B cell (primary cell): ENCODE results near the gene ARID1A. TPM values are rescaled to one million over a fixed set of nuclear protein-coding genes. Genes with fewer than 3 reads are reported as not detected.

ENCODE experiments used
- ATAC-seq: fragments of 200-7000 bp; cut with Tn5 transposase; one replicate; pipeline ENCODE4 v1.10.0; 2021; ENCODE audit warnings: low read depth, mild to moderate bottlenecking, moderate number of reproducible peaks, moderate library complexity
- CTCF ChIA-PET: fragments of 350-600 bp; sonication (Branson Sonifier 250); formaldehyde crosslinking; loops from one replicate; lab custom pipeline; 2021; ENCODE audit warnings: antibody characterized with exemption, inconsistent platforms; lab: Charles Lee
- POLR2A ChIA-PET: fragments of 350-600 bp; sonication (Branson Sonifier 250); formaldehyde crosslinking; loops from one replicate; lab custom pipeline; 2021; ENCODE audit warnings: antibody characterized with exemption; lab: Charles Lee
- DNase-seq: peaks from one replicate; pipeline ENCODE4 v3.0.0; 2013
- H2AFZ ChIP-seq: 2 replicates; pipeline ENCODE4 v1.6.1; 2012; ENCODE audit warnings: mild to moderate bottlenecking, low read depth, low read length; ENCODE audit not compliant: insufficient read depth, poor library complexity, severe bottlenecking
- H3K27ac ChIP-seq, 2 donors: 1 replicate in 1 of 2; 2 replicates in 1 of 2; pipeline ENCODE4 v1.5.1; 2012 to 2013; ENCODE audit warnings: low read length in 2 of 2, mild to moderate bottlenecking in 2 of 2, moderate library complexity in 1 of 2
- H3K27me3 ChIP-seq, 4 experiments: fragments of 200-600 bp in 1 of 4; sonication (generic) in 1 of 4; replicated peaks in 1 of 4; 1 replicate in 2 of 4; 2 replicates in 2 of 4; pipeline versions ENCODE4 v1.6.1 to v1.7.0; 2013 to 2016; ENCODE audit warnings: low read length in 3 of 4, mild to moderate bottlenecking in 2 of 4, mixed read lengths in 1 of 4, moderate library complexity in 1 of 4; ENCODE audit not compliant: insufficient read depth in 4 of 4, control insufficient read depth in 3 of 4; ENCODE audit errors: control extremely low read depth in 1 of 4
- H3K36me3 ChIP-seq, 2 experiments: replicated peaks in 1 of 2; 1 replicate in 1 of 2; 2 replicates in 1 of 2; pipeline versions ENCODE4 v1.6.1 to v1.7.1; 2013; ENCODE audit warnings: low read length in 1 of 2; ENCODE audit not compliant: insufficient read depth in 2 of 2, control insufficient read depth in 1 of 2; ENCODE audit errors: control extremely low read depth in 1 of 2, extremely low read depth in 1 of 2
- H3K4me1 ChIP-seq, 2 donors: fragments of 200-600 bp in 1 of 2; sonication (generic) in 1 of 2; 1 replicate in 1 of 2; 2 replicates in 1 of 2; pipeline versions ENCODE4 v1.5.1 to v1.6.1; 2013 to 2017; ENCODE audit warnings: low read length in 2 of 2; ENCODE audit not compliant: control insufficient read depth in 2 of 2, insufficient read depth in 2 of 2
- H3K4me2 ChIP-seq: replicated peaks from 2 replicates; pipeline ENCODE3; 2012; ENCODE audit warnings: mild to moderate bottlenecking, low read depth, low read length; ENCODE audit not compliant: poor library complexity, severe bottlenecking
- H3K4me3 ChIP-seq, 5 experiments: fragments of 200-600 bp in 1 of 5; sonication (generic) in 1 of 5; 1 replicate in 3 of 5; 2 replicates in 2 of 5; pipeline versions ENCODE4 v1.5.1 to v1.7.0; 2011 to 2016; ENCODE audit warnings: low read length in 4 of 5, mild to moderate bottlenecking in 4 of 5, low read depth in 2 of 5, control low read depth in 1 of 5, moderate library complexity in 1 of 5; ENCODE audit not compliant: insufficient read depth in 1 of 5; ENCODE audit errors: control extremely low read depth in 1 of 5, extremely low read depth in 1 of 5
- H3K79me2 ChIP-seq: fragments of 200-600 bp; sonication (generic); one replicate; pipeline ENCODE4 v1.6.0; 2016; ENCODE audit warnings: low read length; ENCODE audit not compliant: control insufficient read depth, insufficient read depth
- H3K9ac ChIP-seq: fragments of 200-600 bp; sonication (generic); 2 replicates; pipeline ENCODE4 v1.6.1; 2017; ENCODE audit warnings: mild to moderate bottlenecking, low read length, moderate library complexity
- H3K9me3 ChIP-seq, 3 donors: one replicate each; pipeline versions ENCODE4 v1.6.1 to v1.7.1; 2013; ENCODE audit warnings: low read length in 2 of 3; ENCODE audit not compliant: control insufficient read depth in 2 of 3, insufficient read depth in 1 of 3; ENCODE audit errors: control extremely low read depth in 1 of 3
- H4K20me1 ChIP-seq: 2 replicates; pipeline ENCODE4 v1.6.0; 2012; ENCODE audit warnings: mild to moderate bottlenecking, low read length; ENCODE audit not compliant: insufficient read depth, control insufficient read depth, poor library complexity, severe bottlenecking
- H3K27ac Mint-ChIP-seq: one replicate; pipeline ENCODE4 v1.8.0; 2021; ENCODE audit warnings: mixed read lengths
- H3K27me3 Mint-ChIP-seq: one replicate; pipeline ENCODE4 v1.8.0; 2021; ENCODE audit warnings: mixed read lengths
- H3K4me1 Mint-ChIP-seq: one replicate; pipeline ENCODE4 v1.8.0; 2021; ENCODE audit warnings: mixed read lengths
- H3K4me3 Mint-ChIP-seq: one replicate; pipeline ENCODE4 v1.8.0; 2021; ENCODE audit warnings: mixed read lengths
- H3K9me3 Mint-ChIP-seq: one replicate; pipeline ENCODE4 v1.8.0; 2022; ENCODE audit warnings: mixed read lengths; ENCODE audit not compliant: insufficient read depth
- CTCF ChIP-seq: fragments of 200-600 bp; IDR thresholded peaks from one replicate; pipeline ENCODE4 v1.8.0; 2022; ENCODE audit warnings: antibody characterized with exemption, mild to moderate bottlenecking
- EZH2 ChIP-seq: IDR thresholded peaks from 2 replicates; pipeline ENCODE4 v1.6.1; 2012; ENCODE audit warnings: borderline replicate concordance, low read depth, mild to moderate bottlenecking, moderate library complexity, low read length; ENCODE audit not compliant: insufficient read depth, poor library complexity, severe bottlenecking
- WGBS: methylation state at CpG from one replicate; pipeline ENCODE4 v1.1.5; 2013; ENCODE audit warnings: missing lambda C conversion rate; ENCODE audit not compliant: insufficient coverage; 5-methylcytosine and 5-hydroxymethylcytosine counted together
- intact Hi-C: fragments of 100-400 bp; cut with micrococcal nuclease; formaldehyde crosslinking; loops from one replicate; pipeline ENCODE4 v1.10.0; 2022
- polyA plus RNA-seq: library from polyadenylated mRNA; depleted of rRNA; stranded (reverse); fragments of >200 nt; gene quantifications from 2 replicates; pipeline ENCODE4 v1.2.3, GENCODE V29; 2012
- total RNA-seq, 2 donors: library from RNA; stranded (reverse); fragments of 120-200 nt in 1 of 2; gene quantifications; 1 replicate in 1 of 2; 2 replicates in 1 of 2; pipeline versions ENCODE4 v1.2.3 to v1.2.4, GENCODE V29; 2013 to 2022

The ARID1A gene
- total and polyA plus RNA-seq, 2 donors (not counting 1 experiment from before 2014, with no cell fraction given), result 80.7 to 150 TPM

- peak overlapping the region; percentile 95 for H3K4me2 ChIP-seq
- Mint-ChIP-seq H3K27ac (peak overlapping the region; percentile 99), H3K27me3 (no peaks in the 10 kb centered on the region), H3K4me3 (peak overlapping the region; percentile 91), H3K4me1 (peaks cover 48% of the 10 kb centered on the region), H3K9me3 (no peaks in the 10 kb centered on the region)
- WGBS, result 10% methylated on average over 7 of the region's 12 CpGs
- ATAC-seq (no peak), DNase-seq (peak; percentile 44)
- intact Hi-C loops, result loop anchor here (1.0 to 5.0 kb wide), 3 partner anchors 42 to 674 kb away; partner anchors contain the start of gene PDIK1L
- peak overlapping the region; percentile 94 for H2AFZ ChIP-seq
- peaks cover 30 to 44% of the 10 kb centered on the region in 2 donors for H3K4me1 ChIP-seq
- H4K20me1 ChIP-seq, result no peaks in the 10 kb centered on the region
- TF ChIP-seq EZH2 (no peak), CTCF (no peak)
- no peaks in the 10 kb centered on the region for H3K9me3 ChIP-seq
- ChIA-PET POLR2A (interaction anchor here (0.6 to 5.8 kb wide), 8 partner anchors 89 to 286 kb away, joined by 3 to 50 read pairs (median 6); partner anchors contain the start of gene ARID1A), CTCF (interaction anchor here (0.9 to 10.1 kb wide), 9 partner anchors 24 to 248 kb away, joined by 3 to 479 read pairs (median 33); partner anchors contain the start of gene ARID1A)
- H3K9ac ChIP-seq, result peak overlapping the region; percentile 85
- peak overlapping the region; percentile 82 to 86 for H3K27ac ChIP-seq
- no peaks in the 10 kb centered on the region for H3K27me3 ChIP-seq
- peak overlapping the region; percentile 75 to 94 (median 91) for H3K4me3 ChIP-seq
- peaks cover 23% of the 10 kb centered on the region for H3K79me2 ChIP-seq
- peaks cover 0 to 7% of the 10 kb centered on the region in 2 experiments for H3K36me3 ChIP-seq
Observed at GRCh38 chr1:26786437-26787380, 90.9 kb downstream of the ARID1A start.
